WERI-Rb-1 (cell line): ENCODE results near the gene PSMD1.
"Not testable (repeated sequence)": the region's sequence is repeated elsewhere in the genome, so short reads cannot be mapped to it uniquely, and the experiment has no call there.

Experiments
- DNase-seq: peaks from one replicate; pipeline ENCODE4 v3.0.0-alpha.2; 2020
- H3K27ac ChIP-seq: fragments of 250-450 bp; sonication (Bioruptor Pico); 2 replicates; pipeline ENCODE4 v1.5.1; 2020; ENCODE audit warnings: mild to moderate bottlenecking, moderate library complexity
- H3K27me3 ChIP-seq: fragments of 250-450 bp; sonication (Bioruptor Pico); 2 replicates; pipeline ENCODE4 v1.5.1; 2021; ENCODE audit warnings: mild to moderate bottlenecking, low read depth, moderate library complexity; ENCODE audit not compliant: insufficient read depth, severe bottlenecking
- H3K36me3 ChIP-seq: fragments of 250-450 bp; sonication (Bioruptor Pico); 2 replicates; pipeline ENCODE4 v1.5.1; 2020; ENCODE audit warnings: mild to moderate bottlenecking, moderate library complexity
- H3K4me3 ChIP-seq: 2 replicates; pipeline ENCODE4 v1.5.1; 2011; ENCODE audit warnings: low read depth, mild to moderate bottlenecking, control low read depth, low read length
- H3K9me3 ChIP-seq: fragments of 250-450 bp; sonication (Bioruptor Pico); 2 replicates; pipeline ENCODE4 v1.5.1; 2021; ENCODE audit warnings: mild to moderate bottlenecking, moderate library complexity; ENCODE audit not compliant: severe bottlenecking
- TF ChIP-seq, protein P1 (sequence below): IDR thresholded peaks from 2 replicates; pipeline ENCODE4 v1.5.1; 2011; ENCODE audit warnings: low read depth, mild to moderate bottlenecking, control low read depth, inconsistent platforms, low read length

PSMD1 gene

DNA sequence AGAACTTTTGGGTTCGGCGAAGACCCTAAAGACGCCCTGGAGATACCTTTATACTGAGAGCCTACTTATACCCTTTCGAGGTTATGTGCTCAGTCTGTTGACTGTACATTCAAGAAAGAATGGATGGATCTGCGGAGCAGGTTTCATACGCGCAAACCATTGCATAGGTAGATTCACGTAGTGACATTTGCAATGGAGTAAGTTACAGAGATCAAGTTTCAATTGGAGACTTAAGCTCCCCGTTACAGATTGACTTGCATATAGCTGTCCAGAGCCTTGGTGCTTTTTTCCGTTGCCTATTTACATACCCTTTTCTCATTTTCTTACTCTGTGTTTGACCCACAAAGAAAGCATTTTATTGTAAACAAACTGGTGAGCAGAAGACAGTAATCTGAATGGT lies 923 bp downstream of the PSMD1 start:
- Histone ChIP-seq H3K9me3 (peaks cover 2% of the 10 kb centered on the region), H3K4me3 (peak overlapping the region; percentile 98), H3K27me3 (no peaks in the 10 kb centered on the region), H3K27ac (peak overlapping the region; percentile 100; the same call in 1 of the 2 replicates), H3K36me3 (peaks cover 31% of the 10 kb centered on the region)
- no peak for DNase-seq
- TF ChIP-seq, protein P1, sequence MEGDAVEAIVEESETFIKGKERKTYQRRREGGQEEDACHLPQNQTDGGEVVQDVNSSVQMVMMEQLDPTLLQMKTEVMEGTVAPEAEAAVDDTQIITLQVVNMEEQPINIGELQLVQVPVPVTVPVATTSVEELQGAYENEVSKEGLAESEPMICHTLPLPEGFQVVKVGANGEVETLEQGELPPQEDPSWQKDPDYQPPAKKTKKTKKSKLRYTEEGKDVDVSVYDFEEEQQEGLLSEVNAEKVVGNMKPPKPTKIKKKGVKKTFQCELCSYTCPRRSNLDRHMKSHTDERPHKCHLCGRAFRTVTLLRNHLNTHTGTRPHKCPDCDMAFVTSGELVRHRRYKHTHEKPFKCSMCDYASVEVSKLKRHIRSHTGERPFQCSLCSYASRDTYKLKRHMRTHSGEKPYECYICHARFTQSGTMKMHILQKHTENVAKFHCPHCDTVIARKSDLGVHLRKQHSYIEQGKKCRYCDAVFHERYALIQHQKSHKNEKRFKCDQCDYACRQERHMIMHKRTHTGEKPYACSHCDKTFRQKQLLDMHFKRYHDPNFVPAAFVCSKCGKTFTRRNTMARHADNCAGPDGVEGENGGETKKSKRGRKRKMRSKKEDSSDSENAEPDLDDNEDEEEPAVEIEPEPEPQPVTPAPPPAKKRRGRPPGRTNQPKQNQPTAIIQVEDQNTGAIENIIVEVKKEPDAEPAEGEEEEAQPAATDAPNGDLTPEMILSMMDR = no peak

DNA sequence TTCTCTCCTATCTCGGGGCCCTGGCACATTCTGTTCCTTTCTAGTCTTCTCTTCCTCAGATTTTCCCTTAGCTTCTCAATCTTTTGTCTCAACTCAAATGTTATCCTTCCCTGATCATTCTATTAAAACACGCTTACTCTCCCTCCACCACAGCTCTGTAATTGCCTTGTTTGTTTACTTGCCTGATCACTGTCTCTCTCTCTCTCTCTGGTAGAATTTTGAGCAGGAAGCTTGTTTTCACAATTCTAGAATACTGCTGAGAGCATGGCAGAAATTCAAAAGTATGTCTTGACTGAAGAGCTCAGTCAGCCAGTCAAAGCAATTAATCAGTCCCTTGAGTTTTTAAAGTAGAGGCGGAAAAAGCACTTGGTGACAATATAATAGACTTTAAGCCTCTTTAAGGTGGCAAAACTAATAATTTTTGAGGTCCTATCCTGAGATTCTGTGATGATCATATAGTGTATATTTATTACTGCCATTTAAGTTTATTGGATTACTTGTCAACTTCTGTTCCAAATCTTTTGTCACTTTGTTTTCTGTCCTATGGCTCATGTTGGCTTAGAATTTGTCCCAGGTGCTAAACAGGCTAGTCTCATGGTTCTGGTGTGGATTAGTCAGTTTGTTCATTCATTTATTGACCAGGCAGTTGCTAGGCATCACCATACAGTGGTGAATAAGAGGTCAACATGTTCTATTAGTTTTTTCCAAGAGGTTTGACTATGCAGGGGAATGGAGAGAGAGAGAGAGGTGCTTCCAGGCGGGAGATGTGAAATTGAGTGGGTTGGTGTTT lies 2.3 kb downstream of the PSMD1 start:
- peaks cover 40% of the 10 kb centered on the region for H3K36me3 ChIP-seq
- no peak overlapping the region for H3K27ac ChIP-seq
- TF ChIP-seq, protein P1 = no peak
- no peak for DNase-seq
- H3K27me3 ChIP-seq = no peaks in the 10 kb centered on the region
- H3K4me3 ChIP-seq = no peak overlapping the region
- H3K9me3 ChIP-seq = no peaks in the 10 kb centered on the region

DNA sequence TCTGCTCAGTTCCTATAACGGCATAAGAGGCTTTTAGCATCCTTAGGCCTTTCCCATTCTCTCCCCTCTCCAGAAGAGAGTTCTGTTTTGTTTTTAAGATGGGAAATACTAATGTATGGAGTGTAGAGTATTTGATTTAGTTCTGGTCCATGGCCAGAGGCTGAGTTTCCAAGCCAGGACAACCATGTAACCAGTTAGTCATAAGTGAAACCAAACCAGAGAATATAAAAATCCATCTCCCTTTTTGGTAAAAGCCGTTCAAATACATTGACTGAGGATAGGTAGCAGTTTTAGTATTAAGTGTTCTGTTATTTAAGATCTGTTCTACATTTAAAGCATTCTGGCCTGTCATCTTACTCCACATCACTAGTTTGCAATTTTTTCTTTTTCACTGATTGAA lies 3.1 kb downstream of the PSMD1 start:
- no peaks in the 10 kb centered on the region for H3K27me3 ChIP-seq
- H3K36me3 ChIP-seq = peaks cover 47% of the 10 kb centered on the region
- TF ChIP-seq, protein P1 = no peak
- H3K27ac ChIP-seq = no peak overlapping the region
- DNase-seq = no peak
- H3K4me3 ChIP-seq = no peak overlapping the region
- H3K9me3 ChIP-seq = no peaks in the 10 kb centered on the region

DNA sequence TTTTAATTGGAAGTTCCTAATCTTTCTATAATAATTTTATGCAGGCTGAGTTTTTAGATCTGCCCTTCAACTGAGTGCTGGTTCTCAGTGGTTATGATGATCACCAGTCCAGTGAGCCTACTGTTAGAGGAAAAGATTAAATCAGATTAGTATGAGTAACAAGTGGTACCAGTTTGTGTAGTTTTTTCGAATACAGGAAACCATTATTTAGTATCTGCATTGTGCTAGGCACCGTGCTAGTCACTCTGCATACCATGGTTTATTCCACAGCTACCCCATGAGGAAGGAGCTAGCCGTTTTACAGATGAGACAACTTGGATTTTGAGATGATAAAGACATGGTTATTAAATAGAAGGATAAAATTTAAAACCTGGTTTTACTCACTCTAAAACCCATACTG lies 6.1 kb downstream of the PSMD1 start:
- Histone ChIP-seq H3K27ac (no peak overlapping the region), H3K27me3 (no peaks in the 10 kb centered on the region), H3K9me3 (no peaks in the 10 kb centered on the region), H3K36me3 (peaks cover 62% of the 10 kb centered on the region), H3K4me3 (no peak overlapping the region)
- DNase-seq = no peak
- TF ChIP-seq, protein P1 = no peak

DNA sequence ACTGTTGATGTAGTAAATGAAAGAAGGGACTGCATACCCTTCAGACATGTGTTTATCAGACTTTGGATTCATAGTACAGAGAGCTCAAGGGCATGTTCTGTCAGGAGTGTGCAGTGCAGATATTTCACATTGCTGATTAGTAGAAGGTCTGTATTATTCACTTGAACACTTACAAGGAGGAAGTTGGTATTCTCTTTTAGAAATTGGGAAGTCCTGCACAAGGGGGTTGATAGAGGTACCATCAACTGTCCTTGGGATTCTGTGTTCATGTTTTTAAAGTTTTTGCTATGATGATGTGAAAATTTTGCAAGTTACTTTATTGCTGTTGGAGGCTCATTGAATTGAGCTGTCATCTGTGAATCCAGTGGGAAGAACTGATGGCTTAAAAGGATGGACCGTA lies 6.7 kb downstream of the PSMD1 start:
- Histone ChIP-seq H3K9me3 (no peaks in the 10 kb centered on the region), H3K36me3 (peaks cover 66% of the 10 kb centered on the region), H3K27ac (no peak overlapping the region), H3K4me3 (no peak overlapping the region), H3K27me3 (no peaks in the 10 kb centered on the region)
- no peak for DNase-seq
- TF ChIP-seq, protein P1 = no peak

DNA sequence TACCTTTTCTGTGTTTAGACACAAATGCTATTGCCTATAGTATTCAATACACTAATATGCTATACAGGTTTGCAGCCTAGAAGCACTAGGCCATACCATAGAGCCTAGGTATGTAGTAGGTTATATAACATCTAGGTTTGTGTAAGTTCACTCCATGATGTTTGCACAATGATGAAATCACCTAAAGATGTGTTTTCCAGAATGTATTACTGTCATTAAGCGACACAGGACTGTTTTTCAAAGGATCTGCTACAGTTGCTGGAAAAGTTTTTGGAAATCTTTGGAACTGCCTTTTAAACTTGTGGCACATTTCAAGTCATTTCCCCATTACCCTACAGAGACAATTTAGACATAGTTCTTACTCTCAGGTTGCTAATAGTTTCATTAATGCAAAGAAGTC lies 9.3 kb downstream of the PSMD1 start:
- H3K27me3 ChIP-seq = no peaks in the 10 kb centered on the region
- TF ChIP-seq, protein P1 = no peak
- H3K9me3 ChIP-seq = no peaks in the 10 kb centered on the region
- H3K27ac ChIP-seq = no peak overlapping the region
- DNase-seq = no peak
- peaks cover 76% of the 10 kb centered on the region for H3K36me3 ChIP-seq
- H3K4me3 ChIP-seq = no peak overlapping the region

DNA sequence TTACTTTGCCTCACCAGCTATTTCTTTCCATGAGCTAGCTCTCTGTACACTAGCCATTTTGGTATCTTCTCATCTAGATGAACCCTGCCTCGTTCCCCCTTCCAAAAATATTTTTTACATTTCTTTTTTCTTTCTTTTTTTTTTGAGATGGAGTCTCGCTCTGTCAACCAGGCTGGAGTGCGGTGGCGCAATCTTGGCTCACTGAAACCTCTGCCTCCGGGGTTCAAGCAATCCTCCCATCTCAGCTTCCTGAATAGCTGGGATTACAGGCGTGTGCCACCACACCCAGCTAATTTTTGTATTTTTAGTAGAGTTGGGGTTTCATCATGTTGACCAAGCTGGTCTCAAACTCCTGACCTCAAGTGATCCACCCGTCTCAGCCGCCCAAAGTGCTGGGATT lies 10.9 kb downstream of the PSMD1 start:
- H3K27me3 ChIP-seq, H3K27ac ChIP-seq: not testable (repeated sequence)
- H3K36me3 ChIP-seq = peaks cover 78% of the 10 kb centered on the region

More for the DNA sequence above, 10.9 kb downstream of the PSMD1 start:
- H3K9me3 ChIP-seq, DNase-seq, H3K4me3 ChIP-seq: not testable (repeated sequence)
